GM18519 (cell line): ENCODE data around the gene SMURF1.
"Not testable (repeated sequence)": the region's sequence is repeated elsewhere in the genome, so short reads cannot be mapped to it uniquely, and the experiment has no call there.

Source experiments
- ATAC-seq: cut with Tn5 transposase; IDR thresholded peaks from one replicate; pipeline ENCODE4 v1.9.1; 2021; ENCODE audit warnings: mild to moderate bottlenecking, moderate library complexity; ENCODE audit not compliant: unreplicated experiment, low FRiP score

Gene SMURF1

DNA sequence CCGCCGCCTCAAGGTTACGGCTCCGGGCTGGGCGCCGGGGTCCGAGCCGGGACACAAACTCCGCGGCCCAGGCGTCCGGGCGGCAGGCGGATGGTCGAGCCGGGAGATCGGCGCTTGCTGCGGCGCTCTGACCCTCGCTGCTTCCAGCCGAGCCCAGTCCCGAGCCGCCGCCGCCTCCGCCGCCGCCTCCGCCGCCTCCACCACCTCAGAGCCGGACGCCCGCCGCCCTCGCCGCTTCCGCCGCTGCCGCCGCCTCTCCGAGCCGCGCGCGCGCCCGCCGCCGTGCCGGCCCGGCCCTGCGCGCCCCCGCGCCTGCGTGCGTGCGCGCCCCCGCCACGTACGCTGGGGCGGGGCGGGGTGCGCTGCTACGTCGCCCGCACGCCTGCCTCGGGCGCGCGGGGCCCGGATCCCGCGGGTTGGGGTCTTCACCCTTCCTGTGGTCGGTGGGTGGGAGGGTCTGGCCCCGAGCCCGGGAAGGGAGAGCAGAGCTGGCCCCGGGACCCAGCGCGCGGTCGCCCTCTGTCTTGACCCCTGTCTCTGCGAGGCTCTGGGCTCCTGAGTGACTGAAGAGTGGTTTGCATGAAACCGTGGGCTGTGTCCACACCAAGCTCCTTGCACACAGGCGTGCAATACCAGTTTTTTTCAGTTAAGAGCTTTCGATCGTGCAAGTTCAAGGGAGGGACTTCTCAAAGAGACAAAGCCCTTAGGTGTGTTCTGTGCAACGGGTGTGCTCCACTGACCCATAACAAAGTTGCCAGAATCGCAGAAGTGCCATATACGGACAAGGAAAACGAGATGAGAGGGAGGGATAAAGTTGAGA is at the start of gene SMURF1:
TSS of gene SMURF1 (minus strand) at position 256 of the 820 bp plus-strand sequence. CDS start 328 bp downstream, outside the sequence.
- ATAC-seq = peak; percentile 63

DNA sequence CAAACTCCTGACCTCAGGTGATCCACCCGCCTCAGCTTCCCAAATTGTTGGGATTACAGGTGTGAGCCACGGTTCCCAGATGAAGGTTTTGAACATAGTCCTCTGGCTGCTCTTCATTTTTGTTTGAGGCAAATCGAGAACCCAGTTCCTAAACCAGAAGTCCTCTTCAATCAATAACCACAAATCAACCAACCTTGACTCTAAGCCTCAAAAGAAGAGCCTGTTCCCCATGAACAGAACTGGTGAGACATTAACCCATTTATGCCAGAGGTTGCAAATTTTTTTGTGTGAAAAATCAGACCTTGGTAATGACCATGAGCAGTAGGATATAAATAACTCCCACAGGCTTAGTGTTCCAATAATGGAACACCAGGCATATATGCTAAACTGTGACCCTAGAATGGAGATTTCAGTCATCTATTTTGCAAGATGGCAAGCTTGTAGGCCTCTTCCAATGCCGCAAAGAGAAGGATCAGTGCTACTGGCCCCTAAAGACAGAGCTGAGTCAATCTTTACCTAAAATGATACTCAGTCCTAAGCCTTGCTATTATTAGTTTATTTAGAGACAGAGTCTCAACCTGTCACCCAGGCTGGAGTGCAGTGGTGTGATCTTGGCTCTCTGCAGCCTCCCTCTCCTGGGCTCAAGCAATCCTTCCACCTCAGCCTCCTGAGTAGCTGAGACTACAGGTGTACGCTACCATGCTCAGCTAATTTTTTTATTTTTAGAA is 48.1 kb upstream of the SMURF1 start:
- no peak for ATAC-seq

DNA sequence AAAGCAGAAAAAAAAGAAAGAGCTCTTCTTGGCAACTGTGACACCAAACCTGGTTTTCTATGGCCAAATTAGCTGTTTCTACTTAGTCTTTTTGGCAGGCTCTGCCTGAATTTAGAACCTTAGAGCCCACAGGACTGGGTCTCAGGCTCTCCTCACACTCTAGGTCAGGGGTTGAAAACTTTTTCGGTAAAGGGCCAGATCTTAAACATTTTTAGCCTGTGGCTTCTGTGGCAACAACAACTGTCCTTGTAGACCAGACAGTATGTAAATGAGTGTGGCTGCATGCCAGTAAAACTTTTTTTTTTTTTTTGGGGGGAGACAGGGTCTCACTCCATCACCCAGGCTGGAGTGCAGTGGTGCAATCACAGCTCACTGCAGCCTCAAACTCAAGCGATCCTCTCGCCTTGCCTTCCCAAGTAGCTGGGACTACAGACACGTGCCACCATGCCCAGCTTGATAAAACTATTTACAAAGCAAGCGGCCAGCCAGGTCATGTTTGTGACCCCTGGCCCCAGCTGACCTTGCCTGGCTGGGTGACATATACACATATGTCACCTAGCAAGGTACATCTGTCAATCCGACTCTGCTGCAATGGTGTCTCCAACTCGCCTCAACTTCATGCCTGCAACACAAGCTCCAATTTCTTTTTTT is 46.6 kb upstream of the SMURF1 start:
- no peak for ATAC-seq

DNA sequence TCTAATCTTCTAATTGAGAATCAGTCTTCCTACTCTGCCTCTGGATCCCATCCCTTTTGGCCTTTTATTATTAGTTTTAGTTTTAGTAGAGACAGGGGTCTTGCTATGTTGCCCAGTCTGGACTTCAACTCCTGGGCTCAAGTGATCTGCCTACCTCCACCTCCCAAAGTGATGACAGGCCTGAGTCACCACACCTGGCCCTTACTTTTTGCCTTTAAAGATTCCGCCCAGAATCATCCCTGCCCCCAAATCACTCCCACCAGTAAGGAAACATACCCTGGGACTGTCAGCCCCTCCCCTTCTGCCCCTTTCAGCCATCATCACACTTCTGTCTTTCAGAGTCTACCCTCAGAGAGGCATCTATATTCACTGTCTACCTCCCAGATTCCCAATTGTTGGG is 45.3 kb upstream of the SMURF1 start:
- no peak for ATAC-seq

DNA sequence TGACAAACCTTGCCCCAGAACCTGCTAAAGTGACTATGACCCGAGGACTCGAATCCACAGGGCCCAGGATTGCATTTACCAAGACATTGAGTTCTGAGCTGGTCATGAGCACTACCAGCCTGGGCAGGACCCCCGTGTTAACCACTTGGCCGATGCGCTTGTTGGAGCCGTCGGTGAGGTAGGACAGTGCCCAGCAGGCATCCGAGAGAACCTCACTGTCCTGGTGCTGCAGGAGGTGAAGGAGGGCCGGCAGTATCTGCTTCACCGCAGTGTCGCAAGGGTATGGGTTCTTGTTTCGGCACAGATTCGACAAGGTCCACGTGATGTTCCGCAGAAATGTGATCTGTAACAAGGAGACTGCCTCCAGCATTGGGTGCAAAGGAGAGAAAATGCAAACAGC is 44.3 kb upstream of the SMURF1 start:
- no peak for ATAC-seq

DNA sequence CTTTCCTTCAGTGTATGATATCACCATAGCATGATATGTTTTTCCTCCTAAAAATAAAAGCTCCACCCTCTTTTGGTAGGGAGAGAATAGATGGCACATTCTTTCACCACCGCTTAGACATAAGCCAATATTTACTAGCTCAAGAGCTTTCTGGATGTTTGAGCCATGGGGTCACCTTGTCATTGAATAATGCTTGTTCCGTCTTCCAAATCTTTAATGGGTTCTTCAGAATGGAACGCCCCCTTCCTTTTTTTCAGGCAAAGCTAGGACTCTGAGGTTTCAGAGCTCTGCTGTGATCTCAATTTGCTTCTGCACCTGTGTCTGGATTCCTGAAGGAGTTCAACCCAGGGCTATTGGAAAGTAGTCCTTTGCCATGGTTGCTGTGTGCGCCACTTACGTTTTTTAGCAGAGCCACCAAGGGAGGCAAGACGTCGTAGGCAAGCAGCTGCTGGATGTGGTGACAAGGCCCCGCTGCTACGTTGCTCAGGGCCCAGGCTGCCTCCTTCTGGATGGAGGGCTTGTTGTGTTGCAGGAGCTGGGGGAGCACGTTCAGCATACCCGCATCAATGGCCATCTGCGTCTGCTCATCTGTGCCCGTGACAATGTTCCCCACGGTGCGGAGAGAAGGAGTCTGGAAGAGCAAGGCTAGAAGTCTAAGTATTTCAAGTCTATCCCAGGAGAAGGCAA is 40.8 kb upstream of the SMURF1 start:
- ATAC-seq = no peak

DNA sequence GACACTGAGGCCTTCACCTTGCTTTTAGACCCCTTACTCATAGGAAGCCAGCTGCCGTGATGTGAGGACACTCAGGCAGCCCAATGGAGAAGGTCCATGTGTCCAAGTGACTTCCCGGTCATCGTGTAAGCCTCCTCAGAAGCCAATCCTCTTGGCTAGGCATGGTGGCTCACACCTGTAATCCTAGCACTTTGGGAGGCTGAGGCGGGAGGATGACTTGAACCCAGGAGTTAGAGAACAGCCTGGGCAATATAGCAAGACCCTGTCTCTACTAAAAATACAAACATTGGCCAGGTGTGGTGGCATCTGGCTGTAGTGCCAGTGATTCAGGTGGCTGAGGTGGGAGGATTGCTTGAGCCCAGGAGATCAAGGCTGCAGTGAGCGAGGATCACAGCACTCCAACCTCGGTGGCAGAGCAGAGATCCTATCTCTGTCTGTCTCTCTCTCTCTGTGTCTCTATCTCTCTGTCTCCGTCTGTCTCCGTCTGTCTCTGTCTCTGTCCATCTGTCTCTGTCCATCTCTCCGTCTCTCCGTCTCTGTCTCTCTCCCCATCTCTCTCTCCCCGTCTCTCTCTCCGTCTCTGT is 36.3 kb upstream of the SMURF1 start:
- no peak for ATAC-seq

DNA sequence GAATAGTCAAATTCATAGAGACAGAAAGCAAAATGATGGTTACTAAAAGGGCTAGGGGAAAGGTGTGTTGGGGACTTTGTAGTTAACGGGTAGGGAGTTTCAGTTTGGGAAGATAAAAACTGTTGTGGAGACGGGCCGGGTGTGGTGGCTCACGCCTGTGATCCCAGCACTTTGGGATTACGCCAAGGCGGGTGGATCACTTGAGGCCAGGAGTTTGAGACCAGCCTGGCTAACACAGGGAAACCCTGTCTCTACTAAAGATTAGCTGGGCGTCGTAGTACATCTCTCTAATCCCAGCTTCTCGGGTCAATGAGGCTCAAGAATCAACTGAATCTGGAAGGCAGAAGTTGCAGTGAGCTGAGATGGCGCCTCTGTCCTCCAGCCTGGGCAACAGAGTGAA is 33.3 kb upstream of the SMURF1 start:
- no peak for ATAC-seq

DNA sequence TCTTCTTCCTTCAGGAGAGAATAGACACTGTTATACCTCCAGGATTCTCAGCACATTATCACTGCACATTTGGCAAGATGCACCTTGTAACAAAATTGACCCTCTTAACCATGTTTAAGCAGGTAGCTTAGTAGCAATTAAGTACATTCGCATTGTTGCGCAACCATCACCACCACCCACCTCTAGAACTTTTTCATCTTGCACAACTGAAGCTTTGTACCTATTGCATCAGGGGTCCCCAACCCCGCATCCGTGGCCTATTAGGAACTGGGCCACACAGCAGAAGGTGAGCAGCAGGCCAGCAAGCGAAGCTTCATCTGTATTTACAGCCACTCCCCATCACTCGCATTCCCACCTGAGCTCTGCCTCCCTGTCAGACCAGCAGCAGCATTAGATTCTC is 29.9 kb upstream of the SMURF1 start:
- ATAC-seq = no peak

DNA sequence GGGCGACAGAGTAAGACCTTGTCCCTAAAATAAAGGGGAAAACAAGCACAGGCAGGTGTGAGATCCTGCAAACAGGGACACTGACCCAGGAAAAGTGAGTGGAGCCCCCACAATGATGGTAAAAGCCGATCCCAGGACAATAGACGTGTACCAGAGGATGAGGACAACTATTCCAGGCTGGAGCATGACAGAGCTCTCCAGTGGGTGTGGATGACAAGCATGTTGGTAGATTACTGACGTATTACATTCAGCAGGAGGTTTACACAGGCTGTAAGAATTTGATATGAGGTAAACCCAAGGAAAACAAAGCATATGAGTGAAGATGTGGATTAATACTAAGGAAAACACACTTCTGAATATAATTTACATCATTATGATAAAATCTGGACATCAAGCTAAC is 27.8 kb upstream of the SMURF1 start:
- no peak for ATAC-seq

DNA sequence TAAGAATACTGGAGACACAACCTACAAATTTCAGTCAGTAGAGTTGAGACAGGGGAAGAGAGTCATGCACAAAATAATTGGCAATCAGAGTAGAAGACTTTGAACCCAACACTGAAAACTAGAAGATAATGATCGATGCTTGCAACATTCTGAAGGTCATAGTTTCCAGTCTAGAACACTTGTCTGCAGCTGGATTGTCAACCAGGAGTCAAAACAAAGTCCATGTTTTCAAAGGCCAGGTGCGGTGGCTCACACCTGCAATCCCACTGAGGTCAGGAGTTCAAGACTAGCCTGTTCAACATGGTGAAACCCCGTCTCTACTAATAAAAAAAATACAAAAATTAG is 26.8 kb upstream of the SMURF1 start:
- no peak for ATAC-seq

DNA sequence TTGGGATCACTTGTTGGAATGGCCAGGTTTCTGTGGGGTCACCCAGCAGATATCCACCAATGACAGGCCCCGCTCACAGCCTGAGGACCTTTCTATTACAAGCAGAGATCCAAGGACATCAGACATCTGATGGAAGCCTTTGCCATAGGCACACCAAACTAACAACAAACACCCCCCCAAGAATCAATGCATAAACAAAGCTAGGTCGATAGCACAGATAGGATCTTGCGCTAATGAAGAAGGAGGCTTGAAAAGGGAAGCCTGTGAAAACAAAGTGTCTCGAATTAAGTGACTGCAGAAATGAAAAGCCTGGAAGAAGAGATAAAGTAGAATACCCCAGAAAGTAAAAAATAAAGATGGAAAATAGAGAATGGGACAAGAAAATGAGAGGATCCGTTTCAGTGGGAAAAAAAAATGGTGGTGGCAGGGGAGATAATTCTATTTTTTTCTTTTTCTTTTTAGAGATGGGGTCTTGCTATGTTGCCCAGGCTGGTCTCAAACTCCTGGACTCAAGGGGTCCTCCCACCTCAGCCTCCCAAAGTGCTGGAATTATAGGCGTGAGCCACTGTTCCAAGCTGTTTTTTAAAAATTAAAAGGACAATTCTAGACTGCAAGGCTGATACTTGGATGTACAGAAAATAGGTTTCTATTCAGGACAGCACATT is 26.3 kb upstream of the SMURF1 start:
- no peak for ATAC-seq

DNA sequence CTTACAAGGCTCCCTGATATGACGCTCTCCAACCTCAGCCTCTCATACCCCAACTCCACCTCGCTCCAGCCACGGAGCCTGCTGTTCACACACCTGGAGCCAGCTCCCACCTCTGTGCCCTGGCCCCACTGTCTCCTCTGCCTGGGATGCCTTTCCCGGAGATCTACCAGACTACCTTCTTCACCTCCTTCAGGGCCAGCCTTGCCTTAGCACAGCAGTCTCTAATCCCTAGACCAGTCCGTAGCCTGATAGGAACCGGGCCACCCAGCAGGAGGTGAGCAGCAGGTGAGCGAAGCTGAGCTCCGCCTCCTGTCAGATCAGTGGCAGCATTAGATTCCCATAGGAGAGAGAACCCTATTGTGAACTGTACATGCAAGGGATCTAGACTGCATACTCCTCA is 23.2 kb upstream of the SMURF1 start:
- ATAC-seq = no peak

DNA sequence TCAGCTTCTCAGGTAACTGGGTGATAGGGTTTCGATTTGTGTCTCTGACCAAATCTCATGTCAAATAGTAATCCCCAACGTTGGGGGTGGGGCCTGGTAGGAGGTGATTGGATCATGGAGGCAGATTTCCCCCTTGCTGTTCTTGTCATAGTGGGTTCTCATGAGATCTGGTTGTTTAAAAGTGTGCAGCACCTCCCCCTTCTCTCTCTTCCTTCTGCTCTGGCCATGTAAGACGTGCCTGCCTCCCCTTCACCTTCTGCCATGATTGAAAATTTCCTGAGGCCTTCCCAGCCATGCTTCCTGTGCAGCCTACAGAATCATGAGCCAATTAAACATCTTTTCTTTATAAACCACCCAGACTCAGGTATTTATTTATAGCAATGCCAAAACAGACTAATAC is 21.9 kb upstream of the SMURF1 start:
- ATAC-seq = no peak

DNA sequence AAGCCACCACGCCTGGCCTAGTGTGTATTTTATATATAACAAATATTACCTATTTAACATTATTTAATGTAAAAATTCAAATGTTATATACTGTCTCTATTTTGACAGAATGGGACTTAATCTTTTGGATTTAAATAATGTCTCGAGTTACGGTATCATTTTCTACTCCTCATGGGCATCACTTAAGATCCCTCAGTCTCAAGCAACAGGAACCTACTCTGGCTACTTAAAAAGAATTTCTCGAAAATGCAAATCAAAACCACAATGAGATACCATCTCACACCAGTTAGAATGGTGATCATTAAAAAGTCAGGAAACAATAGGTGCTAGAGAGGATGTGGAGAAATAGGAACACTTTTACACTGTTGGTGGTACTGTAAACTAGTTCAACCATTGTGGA is 19.8 kb upstream of the SMURF1 start:
- ATAC-seq = not testable (repeated sequence)

DNA sequence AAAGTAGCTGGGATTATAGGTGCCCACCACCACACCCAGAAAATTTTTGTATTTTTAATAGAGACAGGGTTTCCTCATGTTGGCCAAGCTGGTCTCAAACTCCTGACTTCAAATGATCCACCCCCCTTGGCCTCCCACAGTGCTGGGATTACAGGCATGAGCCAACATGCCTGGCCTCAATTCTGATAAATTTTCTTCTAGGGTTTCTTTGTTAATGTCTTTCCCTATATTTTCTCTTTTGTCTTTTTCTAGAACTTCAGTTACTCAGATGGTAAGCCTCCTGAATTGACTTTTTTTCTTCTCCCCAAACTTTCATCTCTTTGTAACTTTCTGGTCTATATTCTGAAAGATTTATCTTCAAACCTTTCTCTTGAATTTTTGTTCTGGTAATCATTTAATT is 12.7 kb upstream of the SMURF1 start:
- no peak for ATAC-seq

DNA sequence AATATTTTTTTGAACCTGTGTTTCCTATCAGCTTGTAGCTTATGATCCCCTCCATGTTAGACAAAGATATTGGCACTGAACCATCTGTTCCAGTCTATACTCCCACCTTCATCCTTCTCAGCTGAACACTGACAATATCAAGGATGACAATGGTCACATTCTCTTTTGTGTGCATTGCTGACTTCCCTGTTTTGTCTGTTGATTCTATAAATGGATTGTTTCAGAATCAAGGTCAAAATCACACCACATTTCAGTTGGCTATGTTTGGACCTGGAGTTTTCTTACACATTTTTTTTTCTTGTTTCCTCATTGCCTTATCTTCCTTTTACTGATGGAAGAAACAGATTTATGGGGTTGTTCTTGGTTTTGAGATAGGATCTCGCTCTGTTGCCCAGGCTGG is 11.3 kb upstream of the SMURF1 start:
- ATAC-seq = no peak

DNA sequence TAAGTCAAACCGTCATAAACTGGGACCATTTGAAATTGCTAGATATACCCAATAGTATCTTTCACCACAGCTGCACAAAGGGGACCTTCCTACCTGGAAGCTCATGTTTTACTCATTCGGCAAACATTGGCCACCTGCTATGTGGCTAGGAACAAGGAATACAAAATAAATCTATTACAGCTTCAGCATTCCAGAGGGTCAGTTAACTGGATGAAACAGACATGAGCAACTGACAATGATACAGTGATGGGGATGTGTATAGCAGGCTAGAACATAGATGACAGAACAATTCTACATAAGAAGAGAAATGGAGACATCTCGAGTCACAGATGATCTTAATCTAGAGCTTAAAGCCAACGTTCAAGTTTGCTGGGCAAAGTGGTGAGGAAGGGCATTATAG is 3.1 kb upstream of the SMURF1 start:
- ATAC-seq = no peak

DNA sequence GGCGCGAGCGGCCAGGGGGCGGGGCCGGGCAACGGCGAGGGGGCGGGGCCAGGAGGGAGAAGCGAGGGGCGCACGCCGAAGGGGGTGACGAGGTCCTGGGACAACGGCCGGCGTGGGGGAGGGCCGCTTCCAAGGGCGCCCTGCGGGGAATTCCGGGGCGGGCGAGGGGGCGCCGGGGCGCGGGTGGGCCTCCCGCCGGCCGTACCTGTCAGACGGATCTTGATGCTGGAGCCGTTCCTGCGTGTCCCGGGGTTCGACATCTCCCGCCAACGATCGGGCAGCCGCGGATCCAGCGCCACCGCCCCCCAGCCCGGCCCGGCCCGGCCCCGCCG is 421 bp downstream of the SMURF1 start:
- peak; percentile 12 for ATAC-seq
